Skeletal muscle cell (primary cell): ENCODE results near the gene KCNIP3.

Experiments
- DNase-seq: peaks from one replicate; pipeline ENCODE4 v3.0.0-alpha.2; 2010; ENCODE audit warnings: low read depth
- H3K4me3 ChIP-seq: 2 replicates; pipeline ENCODE4 v1.5.1; 2011; ENCODE audit warnings: low read depth, mild to moderate bottlenecking, control low read depth, low read length, moderate library complexity

The KCNIP3 gene

DNA sequence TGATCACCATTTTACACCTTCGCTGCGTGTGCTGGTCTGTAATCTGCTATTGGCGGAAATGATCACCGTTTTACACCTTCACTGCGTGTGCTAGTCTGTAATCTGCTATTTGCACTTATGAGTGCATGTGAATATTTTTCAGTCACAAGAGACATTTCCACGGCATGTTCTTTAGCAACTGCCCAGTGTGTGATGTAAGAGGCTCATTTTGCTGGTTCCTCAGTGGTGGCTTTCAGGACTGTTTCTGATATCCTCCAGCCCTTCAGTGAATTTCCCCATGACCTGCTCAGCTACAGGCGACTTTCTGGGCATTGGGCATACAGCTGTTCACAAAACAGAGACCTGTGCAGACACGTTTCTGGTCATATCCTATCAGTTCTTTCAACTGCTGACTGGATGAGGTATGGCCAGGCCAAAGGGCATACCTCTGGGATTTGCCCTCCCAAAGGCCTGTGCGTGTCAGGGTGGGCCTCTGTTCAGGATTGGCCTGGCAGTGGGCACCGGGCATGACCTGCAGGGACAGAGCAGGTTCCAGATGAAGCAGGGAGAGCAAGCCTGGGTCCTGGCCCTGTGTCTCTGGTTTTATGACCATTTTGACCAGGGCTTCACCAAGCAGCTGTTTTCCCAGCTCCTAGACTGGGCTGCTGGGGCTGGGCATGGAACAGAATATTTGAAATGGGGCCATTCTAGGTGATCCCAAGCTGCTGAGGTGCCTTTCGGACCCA, 23.4 kb upstream of the KCNIP3 start:
- no peak for DNase-seq
- H3K4me3 ChIP-seq = no peak overlapping the region

DNA sequence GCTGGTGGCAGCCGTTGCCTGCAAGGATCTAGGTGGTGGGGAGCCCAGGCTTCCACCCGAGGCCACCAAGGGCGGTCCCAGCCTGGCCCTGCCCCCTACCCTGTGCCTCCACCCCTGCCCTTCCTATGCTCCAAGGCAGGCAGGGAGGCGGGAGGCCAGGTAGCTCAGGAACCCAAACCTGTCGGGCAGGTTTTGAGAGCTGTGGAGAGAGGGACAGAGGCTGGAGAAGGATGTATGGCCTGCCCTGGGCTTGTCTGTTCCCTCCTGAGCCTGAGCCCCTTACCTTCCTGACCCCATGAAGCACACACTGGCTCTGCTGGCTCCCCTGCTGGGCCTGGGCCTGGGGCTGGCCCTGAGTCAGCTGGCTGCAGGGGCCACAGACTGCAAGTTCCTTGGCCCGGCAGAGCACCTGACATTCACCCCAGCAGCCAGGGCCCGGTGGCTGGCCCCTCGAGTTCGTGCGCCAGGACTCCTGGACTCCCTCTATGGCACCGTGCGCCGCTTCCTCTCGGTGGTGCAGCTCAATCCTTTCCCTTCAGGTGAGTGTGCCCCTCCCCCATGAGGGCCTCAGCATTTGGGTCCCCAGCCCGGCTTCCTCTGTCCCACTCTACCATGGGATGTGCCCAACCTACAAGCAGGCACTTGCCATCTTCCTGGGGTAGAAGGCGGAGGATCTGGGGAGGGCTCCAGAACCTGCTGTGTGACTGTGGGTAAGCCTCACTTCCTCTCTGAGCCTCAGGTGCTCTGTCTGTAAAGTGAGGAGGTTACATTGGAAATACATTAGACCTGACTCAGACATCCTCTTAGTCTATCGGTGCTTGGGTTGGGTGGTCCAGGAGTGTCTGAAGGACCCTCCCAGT, 22.6 kb upstream of the KCNIP3 start, which contains the start of gene PROM2:
PROM2 (plus strand) TSS at position 159 of the 860 bp plus-strand sequence; CDS start at position 296, 137 bp downstream.
- no peak within 1 kb of the TSS for H3K4me3 ChIP-seq
- DNase-seq = no peak

DNA sequence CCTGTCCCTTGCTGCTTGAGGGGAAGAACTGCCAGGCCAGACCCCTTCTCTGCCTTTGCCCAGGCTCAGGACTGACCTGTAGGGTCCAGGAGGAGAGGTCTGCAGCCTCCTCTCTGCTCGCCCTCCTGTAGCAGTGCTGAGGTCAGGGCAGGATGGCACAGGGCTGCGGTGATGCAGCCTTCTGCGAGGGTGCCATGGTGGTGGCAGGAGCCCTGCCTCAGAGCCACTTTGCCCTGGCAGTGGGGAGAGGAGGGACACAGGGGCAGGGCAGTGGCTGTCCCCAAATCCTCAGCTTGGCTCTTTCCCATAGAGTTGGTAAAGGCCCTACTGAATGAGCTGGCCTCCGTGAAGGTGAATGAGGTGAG, 22.0 kb upstream of the KCNIP3 start:
- DNase-seq = no peak
- H3K4me3 ChIP-seq = no peak overlapping the region

DNA sequence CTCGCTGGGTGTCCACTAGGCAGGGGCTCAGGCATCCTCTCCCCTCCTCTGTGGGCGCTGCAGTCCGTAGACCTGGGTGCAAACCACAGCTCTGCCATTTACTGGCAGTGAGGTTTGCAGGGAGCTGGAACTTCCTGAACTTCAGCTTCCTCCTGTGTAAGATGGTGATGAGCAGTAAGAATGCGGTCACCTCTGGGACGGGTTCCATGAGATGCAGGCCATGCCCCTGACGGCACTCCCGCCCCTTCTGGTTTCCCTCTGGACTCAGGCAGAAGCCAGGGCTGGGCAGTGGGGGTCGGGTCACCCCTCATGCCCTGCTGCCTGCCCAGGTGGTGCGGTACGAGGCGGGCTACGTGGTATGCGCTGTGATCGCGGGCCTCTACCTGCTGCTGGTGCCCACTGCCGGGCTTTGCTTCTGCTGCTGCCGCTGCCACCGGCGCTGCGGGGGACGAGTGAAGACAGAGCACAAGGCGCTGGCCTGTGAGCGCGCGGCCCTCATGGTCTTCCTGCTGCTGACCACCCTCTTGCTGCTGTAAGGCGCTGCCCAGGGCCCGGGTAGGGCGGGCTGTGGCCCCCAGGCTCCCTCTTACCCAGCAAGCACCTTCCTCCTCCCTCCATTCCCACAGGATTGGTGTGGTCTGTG, 21.4 kb upstream of the KCNIP3 start:
- DNase-seq = no peak
- no peak overlapping the region for H3K4me3 ChIP-seq

DNA sequence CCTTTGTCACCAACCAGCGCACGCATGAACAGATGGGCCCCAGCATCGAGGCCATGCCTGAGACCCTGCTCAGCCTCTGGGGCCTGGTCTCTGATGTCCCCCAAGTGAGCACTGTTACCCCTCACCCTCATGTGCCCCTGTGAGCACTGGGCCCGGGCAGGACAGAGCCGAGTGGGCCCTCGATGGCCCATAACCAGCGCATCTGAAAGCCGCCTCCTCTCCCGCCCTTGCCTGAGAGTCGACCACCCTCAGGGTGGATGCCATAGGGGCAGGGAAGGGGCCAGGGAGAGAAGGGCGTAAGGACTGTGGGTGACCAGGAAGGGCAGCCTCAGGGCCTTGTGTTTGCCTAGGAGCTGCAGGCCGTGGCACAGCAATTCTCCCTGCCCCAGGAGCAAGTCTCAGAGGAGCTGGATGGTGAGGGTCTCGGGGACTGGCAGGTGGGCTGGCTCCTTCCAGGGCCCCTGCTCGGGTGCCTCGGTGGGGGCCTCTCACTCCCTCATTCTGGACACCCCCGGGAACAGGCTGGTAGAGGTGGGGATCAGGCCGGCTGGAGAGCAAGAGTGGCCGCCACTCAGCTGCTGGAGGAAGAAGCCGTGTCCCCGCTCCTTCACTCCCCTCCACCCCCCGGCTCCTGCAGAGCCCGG, 20.8 kb upstream of the KCNIP3 start:
- no peak for DNase-seq
- no peak overlapping the region for H3K4me3 ChIP-seq

DNA sequence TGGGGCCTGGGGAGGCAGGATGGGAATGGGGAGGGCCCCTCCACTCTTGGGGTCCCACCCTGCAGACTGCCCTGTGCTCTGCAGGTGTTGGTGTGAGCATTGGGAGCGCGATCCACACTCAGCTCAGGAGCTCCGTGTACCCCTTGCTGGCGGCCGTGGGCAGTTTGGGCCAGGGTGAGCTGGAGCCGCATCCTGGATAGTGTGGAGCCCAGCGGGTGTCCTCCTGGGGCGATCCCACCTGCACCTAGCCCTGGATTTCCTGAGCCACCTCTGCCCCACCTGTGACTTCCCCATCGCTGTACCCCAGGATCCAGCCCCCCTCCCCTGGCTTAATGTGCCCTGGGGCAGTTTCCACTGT, 20.3 kb upstream of the KCNIP3 start:
- no peak for DNase-seq
- H3K4me3 ChIP-seq = no peak overlapping the region

DNA sequence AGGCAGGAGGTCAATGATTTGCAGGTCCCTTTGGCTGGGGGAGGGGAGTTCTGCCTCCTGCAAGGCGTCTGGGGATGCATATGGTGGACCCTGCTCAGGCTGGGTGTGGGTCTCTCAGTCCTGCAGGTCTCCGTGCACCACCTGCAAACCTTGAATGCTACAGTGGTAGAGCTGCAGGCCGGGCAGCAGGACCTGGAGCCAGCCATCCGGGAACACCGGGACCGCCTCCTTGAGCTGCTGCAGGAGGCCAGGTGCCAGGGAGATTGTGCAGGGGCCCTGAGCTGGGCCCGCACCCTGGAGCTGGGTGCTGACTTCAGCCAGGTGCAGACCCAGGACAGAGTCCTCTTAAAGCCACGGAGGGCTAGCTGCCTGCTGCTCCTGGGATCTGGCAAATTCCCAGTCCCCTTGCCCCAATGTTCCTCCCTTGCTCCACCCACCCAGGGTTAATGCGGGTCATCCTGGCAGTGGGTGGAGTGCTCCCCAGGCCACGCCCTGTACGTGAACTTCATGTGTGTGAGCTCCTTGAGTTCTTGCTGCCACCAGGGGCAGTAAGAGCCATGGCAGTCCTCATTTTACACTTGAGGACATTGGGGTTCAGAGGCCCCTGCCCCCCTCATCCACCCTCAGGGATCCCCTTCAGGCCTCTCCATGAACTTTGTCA, 19.8 kb upstream of the KCNIP3 start:
- no peak overlapping the region for H3K4me3 ChIP-seq
- DNase-seq = no peak

DNA sequence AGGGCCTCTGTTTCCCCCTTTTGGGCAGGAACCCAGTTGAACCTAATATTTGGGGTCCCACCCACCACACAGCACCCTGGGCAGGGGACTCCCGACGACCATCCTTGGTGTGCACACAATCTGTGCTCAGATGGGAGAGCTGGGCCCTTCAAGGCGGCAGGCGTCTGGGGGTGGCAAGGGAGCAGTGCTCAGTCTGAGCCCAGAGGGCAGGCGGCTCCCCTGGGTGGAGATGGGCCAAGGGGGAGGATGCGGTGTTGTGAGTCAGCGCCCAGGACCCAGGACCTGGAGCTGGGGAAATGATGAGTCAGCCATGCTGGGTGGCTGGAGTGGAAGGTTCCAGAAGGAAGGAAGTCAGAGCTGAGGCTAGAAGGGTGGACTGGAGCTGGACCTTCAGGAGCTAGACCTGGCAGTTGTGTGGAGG, 19.1 kb upstream of the KCNIP3 start:
- no peak for DNase-seq
- H3K4me3 ChIP-seq = no peak overlapping the region

DNA sequence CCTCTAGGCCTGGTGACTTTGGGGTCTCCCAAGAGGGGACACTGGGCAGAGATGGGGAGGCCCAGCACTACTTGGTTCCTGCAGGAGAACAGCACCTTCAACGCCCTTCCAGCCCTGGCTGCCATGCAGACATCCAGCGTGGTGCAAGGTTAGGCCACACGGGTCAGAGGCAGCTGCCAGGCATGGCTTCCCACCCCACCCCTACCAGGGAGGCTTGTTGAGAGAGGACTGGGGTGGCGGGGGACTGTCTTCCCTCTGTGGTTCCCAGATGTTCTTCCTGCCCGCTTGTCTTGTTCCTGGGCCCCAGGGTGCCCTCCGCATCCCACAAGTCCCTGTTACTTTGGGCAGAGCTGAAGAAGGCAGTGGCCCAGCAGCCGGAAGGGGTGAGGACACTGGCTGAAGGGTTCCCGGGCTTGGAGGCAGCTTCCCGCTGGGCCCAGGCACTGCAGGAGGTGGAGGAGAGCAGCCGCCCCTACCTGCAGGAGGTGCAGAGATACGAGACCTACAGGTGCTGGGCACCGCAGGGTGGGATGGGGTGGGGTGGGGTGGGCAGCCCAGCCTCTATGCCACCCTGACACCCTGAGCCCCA, 18.4 kb upstream of the KCNIP3 start:
- no peak overlapping the region for H3K4me3 ChIP-seq
- DNase-seq = no peak

DNA sequence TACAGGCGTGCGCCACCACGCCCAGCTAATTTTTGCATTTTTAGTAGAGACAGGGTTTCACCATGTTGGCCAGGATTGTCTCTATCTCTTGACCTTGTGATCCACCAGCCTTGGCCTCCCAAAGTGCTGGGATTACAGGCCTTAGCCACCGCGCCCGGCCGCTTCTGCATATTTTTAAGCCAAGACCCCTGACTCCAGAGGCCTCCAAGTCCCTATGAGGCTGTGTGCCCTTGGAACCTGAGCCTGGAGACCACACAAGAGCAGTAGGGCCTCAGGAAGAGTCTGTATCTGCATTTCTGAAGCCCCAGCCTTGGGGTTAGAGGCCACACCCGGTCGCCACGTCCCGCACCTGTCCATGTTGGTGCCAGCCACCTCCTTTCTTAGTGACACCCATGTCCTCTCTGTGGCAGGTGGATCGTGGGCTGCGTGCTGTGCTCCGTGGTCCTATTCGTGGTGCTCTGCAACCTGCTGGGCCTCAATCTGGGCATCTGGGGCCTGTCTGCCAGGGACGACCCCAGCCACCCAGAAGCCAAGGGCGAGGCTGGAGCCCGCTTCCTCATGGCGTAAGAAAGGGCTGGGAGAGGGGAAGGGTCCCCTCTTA, 17.6 kb upstream of the KCNIP3 start:
- no peak for DNase-seq
- H3K4me3 ChIP-seq = no peak overlapping the region

DNA sequence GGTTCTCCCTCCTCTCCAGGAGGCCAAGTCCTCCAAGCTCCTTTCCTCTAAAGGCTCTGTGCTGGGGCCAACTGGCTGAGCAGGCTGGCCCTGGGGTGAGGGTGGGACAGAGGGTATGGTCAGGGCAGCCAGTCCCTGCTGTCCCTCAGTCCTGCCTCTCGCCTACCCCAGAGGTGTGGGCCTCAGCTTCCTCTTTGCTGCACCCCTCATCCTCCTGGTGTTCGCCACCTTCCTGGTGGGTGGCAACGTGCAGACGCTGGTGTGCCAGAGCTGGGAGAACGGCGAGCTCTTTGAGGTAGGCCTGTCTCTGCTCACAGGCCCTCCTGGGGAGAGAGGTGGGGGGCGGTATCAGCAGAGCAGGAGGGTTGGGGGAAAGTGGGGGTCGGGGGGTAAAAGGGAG, 16.1 kb upstream of the KCNIP3 start:
- H3K4me3 ChIP-seq = no peak overlapping the region
- DNase-seq = no peak

DNA sequence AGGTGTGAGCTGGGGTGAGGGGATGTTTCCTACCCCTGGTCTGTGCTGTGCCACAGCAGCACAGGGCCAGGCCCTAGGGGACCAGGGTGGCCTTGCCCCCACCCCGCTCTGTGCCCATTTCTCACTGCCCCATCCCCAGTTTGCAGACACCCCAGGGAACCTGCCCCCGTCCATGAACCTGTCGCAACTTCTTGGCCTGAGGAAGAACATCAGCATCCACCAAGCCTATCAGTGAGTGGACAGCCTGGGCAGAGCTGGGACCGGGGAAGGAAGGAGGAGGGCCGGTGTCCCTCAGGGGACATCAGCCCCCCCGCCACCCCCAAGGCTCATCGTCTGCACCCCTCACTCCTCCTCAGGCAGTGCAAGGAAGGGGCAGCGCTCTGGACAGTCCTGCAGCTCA, 15.4 kb upstream of the KCNIP3 start:
- H3K4me3 ChIP-seq = no peak overlapping the region
- no peak for DNase-seq

DNA sequence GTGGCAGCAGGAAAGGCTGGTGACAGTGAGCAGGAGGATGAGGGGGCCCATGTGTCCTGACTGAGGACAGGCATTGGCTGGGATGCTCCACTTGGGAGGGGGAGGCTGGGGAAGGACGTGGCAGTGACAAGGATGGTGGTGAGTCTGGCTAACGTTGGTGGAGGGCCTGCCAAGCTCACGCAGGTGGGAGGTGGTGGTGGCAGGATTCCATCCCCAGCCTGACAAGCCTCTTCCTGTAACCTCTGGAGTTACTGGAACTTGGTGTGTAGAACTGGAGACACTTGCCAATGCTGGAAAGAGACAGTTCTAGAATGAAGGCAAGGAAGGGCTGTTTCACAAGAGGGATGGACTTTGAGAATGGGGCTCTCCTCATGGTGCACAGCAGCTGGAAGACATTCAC, 14.7 kb upstream of the KCNIP3 start:
- no peak for DNase-seq
- H3K4me3 ChIP-seq = no peak overlapping the region

DNA sequence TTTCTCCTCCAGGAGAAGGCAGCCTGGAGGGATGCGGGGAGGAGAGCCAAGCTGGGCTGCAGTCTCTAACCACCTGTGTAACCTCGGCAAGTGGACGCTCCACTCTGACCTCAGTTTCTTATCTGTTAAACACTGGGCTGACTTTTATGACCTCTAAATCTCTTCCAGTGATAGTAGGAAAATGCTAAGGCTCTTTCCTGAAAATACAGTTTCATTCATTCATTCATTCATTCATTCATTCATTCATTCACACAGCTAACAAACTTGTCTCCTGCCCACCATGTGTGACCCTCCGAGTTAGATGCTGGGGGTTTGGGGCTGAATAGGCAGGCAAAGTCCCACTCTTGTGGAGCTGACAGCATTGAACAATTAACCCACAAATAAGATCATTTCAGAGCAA, 13.6 kb upstream of the KCNIP3 start:
- no peak overlapping the region for H3K4me3 ChIP-seq
- DNase-seq = no peak

DNA sequence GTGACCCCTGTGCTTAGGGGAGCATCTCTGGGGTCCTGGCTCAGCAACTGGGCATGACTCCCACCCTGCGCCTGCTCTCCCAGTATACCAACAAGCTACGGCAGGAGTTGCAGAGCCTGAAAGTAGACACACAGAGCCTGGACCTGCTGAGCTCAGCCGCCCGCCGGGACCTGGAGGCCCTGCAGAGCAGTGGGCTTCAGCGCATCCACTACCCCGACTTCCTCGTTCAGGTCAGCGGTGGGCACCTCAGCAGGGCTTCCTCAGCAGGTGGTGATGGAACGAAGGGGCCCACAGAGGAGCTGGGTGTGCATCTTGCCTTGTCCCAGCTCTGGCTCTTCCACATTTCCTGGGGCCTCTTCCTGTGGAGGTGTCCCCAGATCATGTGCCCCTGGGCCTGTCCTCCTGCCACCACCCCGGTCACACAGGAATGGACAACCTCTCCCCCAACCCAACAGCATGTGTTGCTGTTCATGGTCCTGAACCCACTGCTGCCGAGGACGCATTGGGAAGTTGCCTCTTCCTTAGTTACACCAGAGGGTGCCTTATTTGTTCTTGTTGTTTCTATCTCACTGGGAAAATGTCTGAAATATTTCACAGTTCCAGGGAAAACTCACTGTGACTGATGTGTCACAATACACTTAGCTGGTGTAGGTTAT, 12.1 kb upstream of the KCNIP3 start:
- H3K4me3 ChIP-seq = no peak overlapping the region
- DNase-seq = no peak

DNA sequence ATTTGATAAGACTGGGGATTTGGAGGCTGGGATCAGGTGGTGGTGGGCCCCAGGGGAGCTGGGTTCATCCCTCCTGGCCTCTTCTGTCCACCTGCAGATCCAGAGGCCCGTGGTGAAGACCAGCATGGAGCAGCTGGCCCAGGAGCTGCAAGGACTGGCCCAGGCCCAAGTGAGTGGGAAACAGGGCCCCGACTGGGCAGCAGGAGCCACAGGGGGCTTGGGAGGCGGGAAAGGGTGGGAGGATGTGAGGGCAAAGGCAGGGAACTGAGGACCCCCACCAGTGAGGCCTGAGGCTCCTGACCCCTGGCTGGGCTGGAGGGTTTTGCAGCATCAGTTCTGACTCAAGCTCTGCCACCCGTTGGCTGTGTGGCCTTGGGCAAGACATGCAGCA, 11.6 kb upstream of the KCNIP3 start:
- DNase-seq = no peak
- no peak overlapping the region for H3K4me3 ChIP-seq

DNA sequence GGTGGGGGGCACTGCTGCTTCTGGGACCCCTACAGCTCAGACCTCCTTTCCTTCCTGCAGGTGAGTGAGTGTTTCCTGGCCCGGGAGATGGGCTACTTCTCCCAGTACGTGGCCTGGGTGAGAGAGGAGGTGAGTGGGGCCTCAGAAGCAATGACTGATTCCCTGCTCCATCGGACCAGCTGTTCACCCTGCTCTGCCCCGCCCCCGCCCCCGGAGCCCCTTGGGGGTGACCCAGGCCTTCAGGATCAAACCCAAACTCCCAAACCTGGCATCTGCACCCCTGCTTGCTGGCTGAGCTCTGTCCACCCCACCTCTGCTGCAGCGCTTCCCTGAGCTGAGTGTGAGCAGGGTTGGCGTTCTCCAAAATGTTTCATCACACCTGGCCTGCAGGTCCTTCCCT, 9.8 kb upstream of the KCNIP3 start:
- no peak overlapping the region for H3K4me3 ChIP-seq
- no peak for DNase-seq

DNA sequence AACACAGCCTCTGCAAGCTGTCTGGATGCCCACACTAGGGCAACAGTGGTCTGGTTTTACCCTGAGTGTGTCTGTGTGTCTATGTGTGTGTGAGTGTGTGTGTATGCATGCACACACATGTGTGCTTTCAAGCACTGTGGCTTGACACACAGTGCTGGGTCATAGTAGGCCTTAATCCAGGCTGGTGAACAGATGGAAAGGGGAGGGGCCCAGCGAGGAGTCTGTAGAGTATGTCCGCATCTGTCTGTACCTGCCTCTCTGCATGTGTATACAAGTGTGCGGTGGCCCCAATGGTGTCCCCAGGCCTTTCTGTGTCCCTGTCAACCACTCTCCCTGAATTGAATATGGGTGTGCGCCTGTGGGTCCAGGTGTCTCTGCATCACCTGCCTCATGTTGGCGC, 9.3 kb upstream of the KCNIP3 start:
- H3K4me3 ChIP-seq = no peak overlapping the region
- DNase-seq = no peak
